Measurements from ENCODE around the gene HNF1A.
A peak's percentile ranks its signal among the peaks of the same experiment; 100 is the strongest.
"Not testable (repeated sequence)": the region's sequence is repeated elsewhere in the genome, so short reads cannot be mapped to it uniquely, and the experiment has no call there.

The HNF1A gene

GRCh38 chr12:121038861-121039668 is 60.7 kb downstream of the HNF1A start, which contains the start of gene OASL:
TSS of gene OASL (minus strand) at chr12:121039246. CDS start at chr12:121038971, 275 bp downstream.
- H3K4me3 ChIP-seq (ENCODE audit: control insufficient read depth, low read depth, low read length) = peak within 1 kb of the TSS; percentile 13
- no peak for TF ChIP-seq CTCF (IDR thresholded peaks at IDR 0.05; ENCODE audit: control insufficient read depth, insufficient read depth, low read depth, low read length, missing control alignments)
- peak; percentile 33 for DNase-seq (ENCODE audit: low read depth)

GRCh38 chr12:121043067-121043466 is 64.7 kb downstream of the HNF1A start:
- no peak overlapping the region for H3K4me3 ChIP-seq (ENCODE audit: control insufficient read depth, low read depth, low read length)
- no peak for TF ChIP-seq CTCF (IDR thresholded peaks at IDR 0.05; ENCODE audit: control insufficient read depth, insufficient read depth, low read depth, low read length, missing control alignments)
- DNase-seq (ENCODE audit: low read depth) = no peak

DNA sequence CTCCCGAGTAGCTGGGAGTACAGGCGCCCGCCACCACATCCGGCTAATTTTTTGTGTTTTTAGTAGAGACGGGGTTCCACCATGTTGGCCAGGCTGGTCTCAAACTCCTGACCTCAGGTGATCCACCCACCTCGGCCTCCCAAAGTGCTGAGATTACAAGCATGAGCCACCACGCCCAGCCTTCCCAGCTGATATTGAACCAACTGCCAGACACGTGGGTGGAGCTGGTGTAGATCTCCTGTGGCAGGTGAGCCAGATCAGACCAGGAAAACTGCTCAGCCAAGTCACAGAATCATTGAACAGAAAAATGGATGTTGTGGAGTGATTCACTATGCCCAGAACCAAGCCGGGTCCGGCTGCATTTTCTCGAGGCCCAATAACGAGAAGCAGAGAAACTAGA is 69.1 kb downstream of the HNF1A start:
- not testable (repeated sequence) for DNase-seq (ENCODE audit: low read depth); H3K4me3 ChIP-seq (ENCODE audit: control insufficient read depth, low read depth, low read length)

- no peak overlapping the region for H3K4me3 ChIP-seq (ENCODE audit: control insufficient read depth, low read depth, low read length)
- no peak for DNase-seq (ENCODE audit: low read depth)
- no peak for TF ChIP-seq CTCF (IDR thresholded peaks at IDR 0.05; ENCODE audit: control insufficient read depth, insufficient read depth, low read depth, low read length, missing control alignments)
Measured at GRCh38 chr12:121048442-121048841, 70.1 kb downstream of the HNF1A start.

DNA sequence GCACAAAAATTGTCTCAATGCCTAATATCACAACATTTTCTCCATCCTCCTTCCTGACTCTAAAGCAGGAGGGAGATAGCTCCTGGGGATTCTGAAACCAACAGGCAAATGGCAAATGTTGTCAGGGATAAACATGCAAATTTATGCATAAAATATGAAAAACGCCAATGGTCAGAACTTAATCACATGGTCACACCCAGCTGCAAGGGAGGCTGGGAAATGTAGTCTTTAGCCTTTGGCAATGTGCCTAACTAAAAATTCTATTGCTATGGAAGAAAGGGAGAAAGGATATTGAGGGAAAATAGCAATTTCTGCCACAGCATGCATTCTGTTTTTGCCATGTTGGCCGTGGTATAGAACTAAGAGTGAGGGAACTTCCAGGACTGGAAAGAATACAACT is 72.4 kb downstream of the HNF1A start:
- TF ChIP-seq CTCF (IDR thresholded peaks at IDR 0.05; ENCODE audit: control insufficient read depth, insufficient read depth, low read depth, low read length, missing control alignments) = no peak
- no peak overlapping the region for H3K4me3 ChIP-seq (ENCODE audit: control insufficient read depth, low read depth, low read length)
- DNase-seq (ENCODE audit: low read depth) = no peak

Data from AG09309 (cell line).